Measurements from ENCODE around the gene GGT1.
"Not testable (repeated sequence)": the region's sequence is repeated elsewhere in the genome, so short reads cannot be mapped to it uniquely, and the experiment has no call there.

The GGT1 gene

GRCh38 chr22:24642307-24642706 is 39.3 kb downstream of the GGT1 start:
- not testable (repeated sequence) for DNase-seq (ENCODE audit: low read depth)

GRCh38 chr22:24644409-24644808 is 41.4 kb downstream of the GGT1 start:
- DNase-seq (ENCODE audit: low read depth) = not testable (repeated sequence)

GRCh38 chr22:24645408-24646399 is 42.7 kb downstream of the GGT1 start:
- DNase-seq (ENCODE audit: low read depth) = not testable (repeated sequence)

- not testable (repeated sequence) for DNase-seq (ENCODE audit: low read depth)
These were observed 43.8 kb downstream of the GGT1 start for GRCh38 chr22:24646756-24647155.

GRCh38 chr22:24649371-24649770 is 46.4 kb downstream of the GGT1 start:
- DNase-seq (ENCODE audit: low read depth) = not testable (repeated sequence)

- not testable (repeated sequence) for DNase-seq (ENCODE audit: low read depth)
These were observed 47.9 kb downstream of the GGT1 start for GRCh38 chr22:24650884-24651283.

- not testable (repeated sequence) for DNase-seq (ENCODE audit: low read depth)
These were observed 62.4 kb downstream of the GGT1 start for GRCh38 chr22:24665395-24665794.

- DNase-seq (ENCODE audit: low read depth) = not testable (repeated sequence)
These were observed 64.9 kb downstream of the GGT1 start for GRCh38 chr22:24667904-24668303.

- not testable (repeated sequence) for DNase-seq (ENCODE audit: low read depth)
These were observed 69.5 kb downstream of the GGT1 start for GRCh38 chr22:24672532-24672931.
